ENCODE results near the gene IL2. TPM values are rescaled to one million over a fixed set of nuclear protein-coding genes. Genes with fewer than 3 reads are reported as not detected.

Gene IL2
- total RNA-seq, 1 donor from 2014 or later: not detected

Other genes starting within 250 kb of the IL2 start
- gene ADAD1, start 77.7 kb downstream of the IL2 start, total RNA-seq: not detected
- not detected for gene IL21, start 164.3 kb upstream of the IL2 start, total RNA-seq